ENCODE measurements around the gene DIS3L2.

The DIS3L2 gene

DNA sequence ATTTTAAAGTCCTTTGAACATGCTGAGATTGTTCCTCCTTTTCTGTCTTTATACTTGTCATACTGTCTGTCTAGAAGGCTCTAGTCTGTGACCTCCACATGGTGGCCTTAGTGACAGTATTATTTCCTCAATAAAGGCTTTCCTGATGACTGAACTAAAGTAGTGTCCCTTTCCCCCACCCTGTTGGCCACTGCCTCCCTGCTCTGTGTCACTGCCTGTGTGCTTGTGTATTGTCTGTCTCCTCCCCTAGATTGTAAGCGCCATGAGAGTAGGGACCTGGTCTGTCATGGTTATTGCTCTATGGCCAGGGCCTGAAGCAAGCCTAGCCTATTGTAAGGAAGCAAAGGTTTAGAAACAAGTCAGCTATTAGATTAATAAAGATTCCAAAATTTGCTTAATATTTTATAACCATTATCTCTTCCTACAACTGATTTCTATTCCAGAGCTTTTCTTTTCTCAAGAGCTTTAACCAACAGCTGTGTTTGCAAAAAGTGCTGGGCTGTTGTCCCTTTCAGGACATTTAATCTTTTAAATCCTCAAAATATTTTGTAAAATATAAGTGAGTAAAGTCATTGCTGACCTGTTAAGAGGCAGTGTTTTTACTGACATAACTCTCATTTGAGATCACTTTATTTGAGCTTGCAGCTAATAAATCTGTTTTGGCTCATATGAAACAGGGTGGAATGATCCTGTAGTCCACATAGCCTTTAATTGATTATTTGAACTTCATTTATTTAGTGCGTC, 35.5 kb downstream of the DIS3L2 start:
- Histone ChIP-seq H3K4me3 (replicated peaks; ENCODE audit: low read depth, low read length) (no peak overlapping the region), H3K36me3 (ENCODE audit: control insufficient read depth, insufficient read depth, low read length) (no peaks in the 10 kb centered on the region), H3K27me3 (replicated peaks; ENCODE audit: control insufficient read depth, insufficient read depth, low read length) (no peaks in the 10 kb centered on the region)
- TF ChIP-seq, protein P1, sequence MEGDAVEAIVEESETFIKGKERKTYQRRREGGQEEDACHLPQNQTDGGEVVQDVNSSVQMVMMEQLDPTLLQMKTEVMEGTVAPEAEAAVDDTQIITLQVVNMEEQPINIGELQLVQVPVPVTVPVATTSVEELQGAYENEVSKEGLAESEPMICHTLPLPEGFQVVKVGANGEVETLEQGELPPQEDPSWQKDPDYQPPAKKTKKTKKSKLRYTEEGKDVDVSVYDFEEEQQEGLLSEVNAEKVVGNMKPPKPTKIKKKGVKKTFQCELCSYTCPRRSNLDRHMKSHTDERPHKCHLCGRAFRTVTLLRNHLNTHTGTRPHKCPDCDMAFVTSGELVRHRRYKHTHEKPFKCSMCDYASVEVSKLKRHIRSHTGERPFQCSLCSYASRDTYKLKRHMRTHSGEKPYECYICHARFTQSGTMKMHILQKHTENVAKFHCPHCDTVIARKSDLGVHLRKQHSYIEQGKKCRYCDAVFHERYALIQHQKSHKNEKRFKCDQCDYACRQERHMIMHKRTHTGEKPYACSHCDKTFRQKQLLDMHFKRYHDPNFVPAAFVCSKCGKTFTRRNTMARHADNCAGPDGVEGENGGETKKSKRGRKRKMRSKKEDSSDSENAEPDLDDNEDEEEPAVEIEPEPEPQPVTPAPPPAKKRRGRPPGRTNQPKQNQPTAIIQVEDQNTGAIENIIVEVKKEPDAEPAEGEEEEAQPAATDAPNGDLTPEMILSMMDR (IDR thresholded peaks at IDR 0.05; ENCODE audit: insufficient read depth, low read length, poor library complexity, severe bottlenecking): no peak
- DNase-seq (ENCODE audit: extremely low read depth, insufficient read length): no peak

DNA sequence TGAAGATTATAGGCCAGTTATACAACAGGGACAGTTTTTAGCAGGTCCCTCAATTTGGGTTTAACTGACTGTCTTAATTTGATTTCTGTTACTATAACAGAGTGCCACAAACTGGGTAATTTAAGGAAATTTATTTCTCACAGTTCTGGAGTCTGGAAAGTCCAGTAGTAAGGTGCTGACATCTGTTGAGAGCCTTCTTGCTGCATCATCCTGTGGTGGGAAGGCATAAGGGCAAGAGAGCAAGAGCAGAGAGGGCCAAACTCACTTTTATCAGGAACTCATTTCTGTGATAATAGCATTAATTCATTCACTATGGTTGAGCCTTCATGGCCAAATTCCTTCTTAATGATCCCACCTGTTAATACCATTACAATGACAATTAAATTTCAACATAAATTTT, 36.5 kb downstream of the DIS3L2 start:
- Histone ChIP-seq H3K27me3 (replicated peaks; ENCODE audit: control insufficient read depth, insufficient read depth, low read length) (no peaks in the 10 kb centered on the region), H3K36me3 (ENCODE audit: control insufficient read depth, insufficient read depth, low read length) (no peaks in the 10 kb centered on the region), H3K4me3 (replicated peaks; ENCODE audit: low read depth, low read length) (no peak overlapping the region)
- TF ChIP-seq, protein P1 (IDR thresholded peaks at IDR 0.05; ENCODE audit: insufficient read depth, low read length, poor library complexity, severe bottlenecking): no peak
- no peak for DNase-seq (ENCODE audit: extremely low read depth, insufficient read length)

DNA sequence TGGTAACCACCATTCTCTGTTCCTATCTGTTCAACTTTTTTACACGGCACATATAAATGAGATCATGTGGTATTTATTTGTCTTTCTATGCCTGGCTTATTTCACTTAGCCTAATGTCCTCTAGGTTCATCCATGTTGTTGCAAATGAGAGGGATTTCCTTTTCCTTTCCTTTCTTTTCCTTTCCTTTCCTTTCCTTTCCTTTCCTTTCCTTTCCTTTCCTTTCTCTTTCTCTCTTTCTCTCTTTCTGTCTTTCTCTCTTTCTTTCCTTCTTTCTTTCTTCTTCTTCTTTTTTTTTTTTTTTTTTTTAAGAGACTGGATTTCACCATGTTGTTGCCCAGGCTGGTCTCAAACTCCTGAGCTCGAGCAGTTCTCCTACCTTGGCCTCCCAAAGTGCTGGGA, 38.9 kb downstream of the DIS3L2 start:
- Histone ChIP-seq H3K27me3 (replicated peaks; ENCODE audit: control insufficient read depth, insufficient read depth, low read length) (no peaks in the 10 kb centered on the region), H3K4me3 (replicated peaks; ENCODE audit: low read depth, low read length) (no peak overlapping the region), H3K36me3 (ENCODE audit: control insufficient read depth, insufficient read depth, low read length) (no peaks in the 10 kb centered on the region)
- DNase-seq (ENCODE audit: extremely low read depth, insufficient read length): no peak
- TF ChIP-seq, protein P1 (IDR thresholded peaks at IDR 0.05; ENCODE audit: insufficient read depth, low read length, poor library complexity, severe bottlenecking): no peak

DNA sequence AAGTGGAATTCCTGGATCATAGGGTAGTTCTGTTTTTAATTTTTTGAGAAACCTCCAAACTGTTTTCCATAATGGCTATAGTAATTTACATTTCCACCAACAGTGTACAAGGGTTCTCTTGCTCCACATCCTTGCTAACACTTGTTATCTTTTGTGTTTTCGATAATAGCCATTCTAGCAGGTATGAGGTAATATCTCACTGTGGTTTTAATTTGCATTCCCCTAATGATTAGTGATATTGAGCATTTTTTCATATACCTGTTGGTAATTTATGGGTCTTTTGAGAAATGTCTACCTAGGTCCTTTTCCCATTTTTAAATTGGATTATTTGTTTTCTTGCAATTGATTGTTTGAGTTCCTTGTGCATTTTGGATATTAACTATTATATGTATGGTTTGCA, 39.6 kb downstream of the DIS3L2 start:
- H3K27me3 ChIP-seq (replicated peaks; ENCODE audit: control insufficient read depth, insufficient read depth, low read length): no peaks in the 10 kb centered on the region
- DNase-seq (ENCODE audit: extremely low read depth, insufficient read length): no peak
- no peaks in the 10 kb centered on the region for H3K36me3 ChIP-seq (ENCODE audit: control insufficient read depth, insufficient read depth, low read length)
- no peak overlapping the region for H3K4me3 ChIP-seq (replicated peaks; ENCODE audit: low read depth, low read length)
- TF ChIP-seq, protein P1 (IDR thresholded peaks at IDR 0.05; ENCODE audit: insufficient read depth, low read length, poor library complexity, severe bottlenecking): no peak

DNA sequence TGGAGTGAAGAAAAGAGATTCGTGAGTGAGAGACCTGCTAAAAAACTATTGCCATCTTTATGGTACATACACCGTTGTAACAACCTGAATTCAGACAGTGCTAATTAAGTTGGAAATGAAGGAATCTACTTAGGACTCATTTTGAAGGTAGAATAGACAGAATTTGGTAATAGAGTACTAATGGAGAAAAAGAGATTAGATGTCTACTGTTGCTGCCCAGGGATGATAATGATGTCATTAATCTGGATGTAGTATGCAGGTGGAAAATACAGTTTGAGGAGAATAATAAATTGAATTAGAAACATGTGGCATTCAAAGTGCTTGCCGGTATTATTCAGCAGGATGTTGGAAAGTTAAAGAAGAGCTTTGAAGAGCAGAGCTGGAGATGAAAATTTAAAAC, 44.7 kb downstream of the DIS3L2 start:
- Histone ChIP-seq H3K4me3 (replicated peaks; ENCODE audit: low read depth, low read length) (no peak overlapping the region), H3K36me3 (ENCODE audit: control insufficient read depth, insufficient read depth, low read length) (no peaks in the 10 kb centered on the region), H3K27me3 (replicated peaks; ENCODE audit: control insufficient read depth, insufficient read depth, low read length) (no peaks in the 10 kb centered on the region)
- no peak for DNase-seq (ENCODE audit: extremely low read depth, insufficient read length)
- TF ChIP-seq, protein P1 (IDR thresholded peaks at IDR 0.05; ENCODE audit: insufficient read depth, low read length, poor library complexity, severe bottlenecking): no peak

All from GM06990 (cell line).